ENCODE measurements around the gene SUPT20HL2.
"Not testable (repeated sequence)": the region's sequence is repeated elsewhere in the genome, so short reads cannot be mapped to it uniquely, and the experiment has no call there.

The SUPT20HL2 gene

DNA sequence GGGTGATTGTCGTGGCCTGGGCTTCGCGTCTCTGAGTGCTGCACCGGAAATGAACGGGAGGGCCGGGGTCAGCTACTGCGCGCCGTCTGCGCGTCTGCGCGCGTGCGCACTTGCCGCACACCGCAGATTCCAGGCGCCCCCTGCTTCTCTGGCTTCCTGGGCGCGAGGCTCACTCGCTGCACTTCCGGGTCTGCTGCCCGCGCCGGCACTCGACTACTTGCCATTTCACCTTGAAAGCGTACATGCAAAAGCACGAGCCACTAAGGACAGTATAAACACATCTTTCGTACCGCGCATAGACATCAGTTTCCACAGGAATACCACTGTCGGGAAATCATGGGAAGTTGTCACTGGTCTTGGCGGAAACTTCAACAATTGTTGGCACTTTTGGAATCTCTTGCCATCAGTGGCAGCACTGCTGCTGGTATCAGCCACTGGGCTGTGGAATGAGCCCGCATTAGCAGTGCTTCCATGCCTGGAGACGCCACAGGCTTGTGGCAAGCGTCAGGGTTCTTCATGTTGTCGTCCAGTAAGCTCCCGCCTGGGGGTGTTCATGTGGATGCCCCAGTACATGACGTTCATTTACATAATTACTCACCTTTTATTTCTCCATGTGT is at the start of gene SUPT20HL2:
Gene SUPT20HL2 (minus strand): TSS at position 51 of the 617 bp plus-strand sequence. CDS start 754 bp downstream, outside the sequence.
- Histone ChIP-seq H3K4me3 (ENCODE audit: insufficient read length, low read depth) (no peak within 1 kb of the TSS), H3K27me3 (ENCODE audit: insufficient read depth, insufficient read length) (no peaks in the 10 kb centered on the region), H3K4me1 (ENCODE audit: insufficient read depth, insufficient read length) (peaks cover 5% of the 10 kb centered on the region), H3K36me3 (ENCODE audit: insufficient read depth, insufficient read length, low read length) (no peaks in the 10 kb centered on the region), H3K9me3 (ENCODE audit: insufficient read depth, low read length) (no peaks in the 10 kb centered on the region), H3K9ac (ENCODE audit: insufficient read length, low read depth) (no peak within 1 kb of the TSS)
- no peak for DNase-seq (ENCODE audit: low read depth, low spot score)
- TF ChIP-seq YY1 (IDR thresholded peaks at IDR 0.05; ENCODE audit: insufficient read depth, insufficient read length) (no peak), SUZ12 (IDR thresholded peaks at IDR 0.05; ENCODE audit: extremely low read depth, insufficient read depth, insufficient read length) (no peak), ZNF274 (IDR thresholded peaks at IDR 0.05; ENCODE audit: low read depth, low read length) (no peak)

GRCh38 chrX:24362089-24362745 is 48.3 kb upstream of the SUPT20HL2 start:
- not testable (repeated sequence) for H3K4me3 ChIP-seq (ENCODE audit: insufficient read length, low read depth)

DNA sequence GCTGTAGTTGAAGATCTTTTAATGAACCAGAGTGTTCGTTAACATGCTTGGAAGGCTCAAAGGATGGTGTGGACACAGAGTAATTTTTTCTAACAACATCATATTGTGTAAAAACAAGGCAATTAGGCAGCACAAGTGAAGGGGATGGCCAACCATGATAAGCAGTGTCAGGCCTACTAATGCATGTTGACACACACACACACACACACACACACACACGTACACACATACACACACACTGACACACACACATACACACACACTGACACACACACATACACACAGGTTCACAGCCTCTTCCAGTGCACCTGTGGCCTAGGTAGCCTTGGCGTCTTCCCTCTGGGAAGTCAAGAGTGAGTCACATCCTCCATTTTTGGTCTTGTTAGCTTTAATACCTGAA is 46.4 kb upstream of the SUPT20HL2 start, which contains the start of gene SUPT20HL1:
Gene SUPT20HL1 (plus strand): TSS at position 368 of the 400 bp plus-strand sequence. CDS start 2,122 bp downstream, outside the sequence.
- Histone ChIP-seq H3K4me1 (ENCODE audit: insufficient read depth, insufficient read length) (no peaks in the 10 kb centered on the region), H3K36me3 (ENCODE audit: insufficient read depth, insufficient read length, low read length) (no peaks in the 10 kb centered on the region), H3K4me3 (ENCODE audit: insufficient read length, low read depth) (no peak within 1 kb of the TSS), H3K9me3 (ENCODE audit: insufficient read depth, low read length) (no peaks in the 10 kb centered on the region), H3K9ac (ENCODE audit: insufficient read length, low read depth) (no peak within 1 kb of the TSS), H3K27me3 (ENCODE audit: insufficient read depth, insufficient read length) (no peaks in the 10 kb centered on the region)
- DNase-seq (ENCODE audit: low read depth, low spot score), result no peak
- TF ChIP-seq SUZ12 (IDR thresholded peaks at IDR 0.05; ENCODE audit: extremely low read depth, insufficient read depth, insufficient read length), result no peak
- TF ChIP-seq ZNF274 (IDR thresholded peaks at IDR 0.05; ENCODE audit: low read depth, low read length), result no peak
- no peak for TF ChIP-seq YY1 (IDR thresholded peaks at IDR 0.05; ENCODE audit: insufficient read depth, insufficient read length)

More at GRCh38 chrX:24362089-24362745, 48.3 kb upstream of the SUPT20HL2 start:
- H3K36me3 ChIP-seq (ENCODE audit: insufficient read depth, insufficient read length, low read length); H3K9ac ChIP-seq (ENCODE audit: insufficient read length, low read depth); H3K9me3 ChIP-seq (ENCODE audit: insufficient read depth, low read length); DNase-seq (ENCODE audit: low read depth, low spot score); H3K4me1 ChIP-seq (ENCODE audit: insufficient read depth, insufficient read length); H3K27me3 ChIP-seq (ENCODE audit: insufficient read depth, insufficient read length): not testable (repeated sequence)

GRCh38 chrX:24357106-24357505 is 43.2 kb upstream of the SUPT20HL2 start:
- no peak overlapping the region for H3K4me3 ChIP-seq (ENCODE audit: insufficient read length, low read depth)
- H3K4me1 ChIP-seq (ENCODE audit: insufficient read depth, insufficient read length), result no peaks in the 10 kb centered on the region
- no peaks in the 10 kb centered on the region for H3K27me3 ChIP-seq (ENCODE audit: insufficient read depth, insufficient read length)
- H3K9ac ChIP-seq (ENCODE audit: insufficient read length, low read depth), result no peak overlapping the region
- no peaks in the 10 kb centered on the region for H3K9me3 ChIP-seq (ENCODE audit: insufficient read depth, low read length)
- DNase-seq (ENCODE audit: low read depth, low spot score), result no peak
- no peaks in the 10 kb centered on the region for H3K36me3 ChIP-seq (ENCODE audit: insufficient read depth, insufficient read length, low read length)
- no peak for TF ChIP-seq SUZ12 (IDR thresholded peaks at IDR 0.05; ENCODE audit: extremely low read depth, insufficient read depth, insufficient read length)
- TF ChIP-seq YY1 (IDR thresholded peaks at IDR 0.05; ENCODE audit: insufficient read depth, insufficient read length), result no peak
- TF ChIP-seq ZNF274 (IDR thresholded peaks at IDR 0.05; ENCODE audit: low read depth, low read length), result no peak

DNA sequence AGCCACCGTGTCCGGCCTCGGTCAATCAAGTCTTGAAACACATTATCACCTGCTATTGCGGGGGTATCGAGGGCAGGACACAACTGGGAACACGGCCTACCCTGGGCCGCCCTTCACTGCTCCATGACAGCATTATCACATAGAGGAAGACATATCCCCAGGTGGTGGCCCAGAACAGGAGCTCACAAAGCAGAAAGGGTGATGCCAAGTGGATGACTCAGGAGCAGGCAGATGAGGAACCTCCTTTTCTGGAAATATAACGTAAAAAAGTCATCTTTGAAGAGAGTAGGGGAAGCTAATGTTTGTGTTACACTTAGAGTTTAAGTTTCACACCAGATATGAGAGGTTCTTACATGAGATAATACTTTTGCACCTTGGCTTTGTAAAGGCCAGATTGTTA is 41.2 kb upstream of the SUPT20HL2 start:
- Histone ChIP-seq H3K9me3 (ENCODE audit: insufficient read depth, low read length) (no peaks in the 10 kb centered on the region), H3K36me3 (ENCODE audit: insufficient read depth, insufficient read length, low read length) (no peaks in the 10 kb centered on the region), H3K4me3 (ENCODE audit: insufficient read length, low read depth) (no peak overlapping the region), H3K9ac (ENCODE audit: insufficient read length, low read depth) (no peak overlapping the region), H3K4me1 (ENCODE audit: insufficient read depth, insufficient read length) (no peaks in the 10 kb centered on the region), H3K27me3 (ENCODE audit: insufficient read depth, insufficient read length) (no peaks in the 10 kb centered on the region)
- TF ChIP-seq YY1 (IDR thresholded peaks at IDR 0.05; ENCODE audit: insufficient read depth, insufficient read length), result no peak
- TF ChIP-seq ZNF274 (IDR thresholded peaks at IDR 0.05; ENCODE audit: low read depth, low read length), result no peak
- no peak for TF ChIP-seq SUZ12 (IDR thresholded peaks at IDR 0.05; ENCODE audit: extremely low read depth, insufficient read depth, insufficient read length)
- no peak for DNase-seq (ENCODE audit: low read depth, low spot score)

GRCh38 chrX:24350217-24350616 is 36.3 kb upstream of the SUPT20HL2 start:
- H3K9me3 ChIP-seq (ENCODE audit: insufficient read depth, low read length), result no peaks in the 10 kb centered on the region
- DNase-seq (ENCODE audit: low read depth, low spot score), result no peak
- no peak for TF ChIP-seq ZNF274 (IDR thresholded peaks at IDR 0.05; ENCODE audit: low read depth, low read length)
- no peak for TF ChIP-seq SUZ12 (IDR thresholded peaks at IDR 0.05; ENCODE audit: extremely low read depth, insufficient read depth, insufficient read length)
- no peak for TF ChIP-seq YY1 (IDR thresholded peaks at IDR 0.05; ENCODE audit: insufficient read depth, insufficient read length)
- no peak overlapping the region for H3K9ac ChIP-seq (ENCODE audit: insufficient read length, low read depth)
- H3K4me1 ChIP-seq (ENCODE audit: insufficient read depth, insufficient read length), result no peaks in the 10 kb centered on the region
- no peaks in the 10 kb centered on the region for H3K36me3 ChIP-seq (ENCODE audit: insufficient read depth, insufficient read length, low read length)
- H3K4me3 ChIP-seq (ENCODE audit: insufficient read length, low read depth), result no peak overlapping the region
- no peaks in the 10 kb centered on the region for H3K27me3 ChIP-seq (ENCODE audit: insufficient read depth, insufficient read length)

DNA sequence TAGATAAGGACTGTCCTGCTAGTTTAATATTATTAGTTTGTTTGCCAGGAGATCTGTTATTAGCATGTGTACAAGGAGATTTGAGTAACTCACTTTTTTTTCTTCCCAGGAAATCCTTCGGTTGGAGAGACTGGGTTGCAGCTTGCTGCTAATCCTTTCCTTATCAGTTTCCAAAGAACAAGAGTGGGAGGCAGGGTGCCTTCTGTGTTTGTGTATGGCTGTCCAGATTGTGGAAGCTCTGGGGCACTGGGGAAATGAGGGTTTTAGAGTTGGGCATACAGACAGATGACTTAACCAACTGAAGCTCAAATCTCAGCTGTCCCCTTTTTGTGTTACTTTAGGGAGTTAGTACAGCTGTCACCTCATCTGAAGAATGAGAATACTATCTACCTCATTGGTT is 34.0 kb upstream of the SUPT20HL2 start:
- H3K36me3 ChIP-seq (ENCODE audit: insufficient read depth, insufficient read length, low read length), result no peaks in the 10 kb centered on the region
- TF ChIP-seq ZNF274 (IDR thresholded peaks at IDR 0.05; ENCODE audit: low read depth, low read length), result no peak
- TF ChIP-seq SUZ12 (IDR thresholded peaks at IDR 0.05; ENCODE audit: extremely low read depth, insufficient read depth, insufficient read length), result no peak
- no peak for TF ChIP-seq YY1 (IDR thresholded peaks at IDR 0.05; ENCODE audit: insufficient read depth, insufficient read length)
- no peaks in the 10 kb centered on the region for H3K27me3 ChIP-seq (ENCODE audit: insufficient read depth, insufficient read length)
- no peak overlapping the region for H3K9ac ChIP-seq (ENCODE audit: insufficient read length, low read depth)
- no peaks in the 10 kb centered on the region for H3K9me3 ChIP-seq (ENCODE audit: insufficient read depth, low read length)
- no peaks in the 10 kb centered on the region for H3K4me1 ChIP-seq (ENCODE audit: insufficient read depth, insufficient read length)
- H3K4me3 ChIP-seq (ENCODE audit: insufficient read length, low read depth), result no peak overlapping the region
- no peak for DNase-seq (ENCODE audit: low read depth, low spot score)
